Neural progenitor cell (in vitro differentiated cells): ENCODE data around the gene DPYSL5.

Source experiments
- EZH2 ChIP-seq: fragments of 200-600 bp; sonication (generic); IDR thresholded peaks from 2 replicates; pipeline ENCODE4 v1.6.1; 2017; ENCODE audit warnings: antibody characterized with exemption, mild to moderate bottlenecking, moderate library complexity
- EZH2phosphoT487 ChIP-seq: fragments of 200-600 bp; sonication (generic); IDR thresholded peaks from 2 replicates; pipeline ENCODE4 v1.6.1; 2017; ENCODE audit warnings: antibody characterized with exemption
- TF ChIP-seq, protein P1 (sequence below): fragments of 200-600 bp; sonication (generic); IDR thresholded peaks from 2 replicates; pipeline ENCODE4 v1.5.1; 2017; ENCODE audit warnings: antibody characterized with exemption, mild to moderate bottlenecking

DNA sequence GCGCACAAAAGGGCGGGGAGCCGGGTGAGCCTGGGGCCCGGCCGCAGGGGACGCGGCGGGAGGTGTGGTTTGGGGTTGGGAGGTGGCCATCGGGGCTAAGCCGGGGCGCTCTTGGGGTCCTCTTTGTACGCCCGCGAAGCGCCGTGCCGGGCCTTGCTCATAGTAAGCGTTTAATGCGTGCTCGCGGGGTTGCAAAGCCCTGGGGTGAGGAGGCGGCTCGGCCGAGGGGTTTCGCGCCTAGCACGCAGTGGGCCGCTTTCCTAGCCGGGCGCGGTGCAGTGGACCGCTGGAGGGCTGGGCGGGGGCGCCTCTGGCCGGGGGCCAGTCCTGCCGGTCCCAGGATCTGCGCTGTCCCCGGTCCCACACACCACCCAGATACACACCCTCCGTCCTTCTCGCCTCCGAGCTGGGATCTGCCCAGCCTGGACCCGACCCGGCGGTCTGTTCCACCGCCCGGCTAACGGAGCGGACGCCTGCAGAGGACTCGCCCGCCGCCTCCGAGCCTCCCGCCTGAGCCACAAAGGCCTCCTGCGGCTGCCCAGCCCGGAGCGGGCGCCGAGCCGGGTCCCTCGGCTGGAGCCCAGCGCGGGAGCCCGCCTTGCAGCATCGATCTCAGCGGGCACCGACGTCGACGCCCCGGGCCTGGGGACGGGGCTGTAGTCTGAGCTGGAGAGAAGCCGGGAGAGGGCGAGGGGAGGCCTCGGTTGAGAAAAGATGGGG lies 564 bp downstream of the DPYSL5 start:
- TF ChIP-seq, protein P1, sequence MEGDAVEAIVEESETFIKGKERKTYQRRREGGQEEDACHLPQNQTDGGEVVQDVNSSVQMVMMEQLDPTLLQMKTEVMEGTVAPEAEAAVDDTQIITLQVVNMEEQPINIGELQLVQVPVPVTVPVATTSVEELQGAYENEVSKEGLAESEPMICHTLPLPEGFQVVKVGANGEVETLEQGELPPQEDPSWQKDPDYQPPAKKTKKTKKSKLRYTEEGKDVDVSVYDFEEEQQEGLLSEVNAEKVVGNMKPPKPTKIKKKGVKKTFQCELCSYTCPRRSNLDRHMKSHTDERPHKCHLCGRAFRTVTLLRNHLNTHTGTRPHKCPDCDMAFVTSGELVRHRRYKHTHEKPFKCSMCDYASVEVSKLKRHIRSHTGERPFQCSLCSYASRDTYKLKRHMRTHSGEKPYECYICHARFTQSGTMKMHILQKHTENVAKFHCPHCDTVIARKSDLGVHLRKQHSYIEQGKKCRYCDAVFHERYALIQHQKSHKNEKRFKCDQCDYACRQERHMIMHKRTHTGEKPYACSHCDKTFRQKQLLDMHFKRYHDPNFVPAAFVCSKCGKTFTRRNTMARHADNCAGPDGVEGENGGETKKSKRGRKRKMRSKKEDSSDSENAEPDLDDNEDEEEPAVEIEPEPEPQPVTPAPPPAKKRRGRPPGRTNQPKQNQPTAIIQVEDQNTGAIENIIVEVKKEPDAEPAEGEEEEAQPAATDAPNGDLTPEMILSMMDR: no peak
- TF ChIP-seq EZH2phosphoT487: no peak
- TF ChIP-seq EZH2: peak; percentile 2
